ENCODE data around the gene SRPX2.

DNA sequence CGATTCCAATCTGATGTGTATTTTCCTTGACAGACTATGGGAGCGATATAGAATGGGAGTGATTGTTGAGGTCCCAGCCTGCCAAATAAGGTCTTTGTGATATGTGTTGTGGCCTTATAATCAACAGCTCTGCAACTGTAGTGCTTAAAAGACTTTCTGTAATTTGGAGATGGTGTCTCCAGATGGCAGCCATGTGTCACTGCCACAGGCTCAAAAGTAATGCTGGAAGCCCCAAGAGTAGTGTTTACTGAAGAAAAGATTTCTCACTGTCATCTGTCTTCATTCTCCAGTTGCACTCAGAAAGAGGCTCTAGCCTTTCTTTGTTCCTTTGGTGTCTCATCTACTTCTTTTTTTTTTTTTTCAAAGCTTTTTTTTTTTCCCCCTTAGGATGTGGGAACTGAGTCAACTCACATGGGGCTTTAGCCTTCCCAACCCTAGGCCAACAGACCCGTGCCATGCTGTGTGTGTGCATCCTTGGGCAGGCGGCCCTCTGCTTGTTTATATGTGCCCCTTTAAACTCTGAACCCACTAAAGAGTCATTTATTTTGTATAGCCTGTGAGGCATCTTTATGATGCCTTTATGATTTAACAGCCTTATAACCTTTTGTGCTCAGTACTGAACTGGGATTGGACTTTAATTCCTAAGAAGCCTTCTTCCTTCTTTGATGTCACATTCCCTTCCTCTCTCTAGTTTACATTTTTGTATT is 15.6 kb downstream of the SRPX2 start:
- TF ChIP-seq, protein P1, sequence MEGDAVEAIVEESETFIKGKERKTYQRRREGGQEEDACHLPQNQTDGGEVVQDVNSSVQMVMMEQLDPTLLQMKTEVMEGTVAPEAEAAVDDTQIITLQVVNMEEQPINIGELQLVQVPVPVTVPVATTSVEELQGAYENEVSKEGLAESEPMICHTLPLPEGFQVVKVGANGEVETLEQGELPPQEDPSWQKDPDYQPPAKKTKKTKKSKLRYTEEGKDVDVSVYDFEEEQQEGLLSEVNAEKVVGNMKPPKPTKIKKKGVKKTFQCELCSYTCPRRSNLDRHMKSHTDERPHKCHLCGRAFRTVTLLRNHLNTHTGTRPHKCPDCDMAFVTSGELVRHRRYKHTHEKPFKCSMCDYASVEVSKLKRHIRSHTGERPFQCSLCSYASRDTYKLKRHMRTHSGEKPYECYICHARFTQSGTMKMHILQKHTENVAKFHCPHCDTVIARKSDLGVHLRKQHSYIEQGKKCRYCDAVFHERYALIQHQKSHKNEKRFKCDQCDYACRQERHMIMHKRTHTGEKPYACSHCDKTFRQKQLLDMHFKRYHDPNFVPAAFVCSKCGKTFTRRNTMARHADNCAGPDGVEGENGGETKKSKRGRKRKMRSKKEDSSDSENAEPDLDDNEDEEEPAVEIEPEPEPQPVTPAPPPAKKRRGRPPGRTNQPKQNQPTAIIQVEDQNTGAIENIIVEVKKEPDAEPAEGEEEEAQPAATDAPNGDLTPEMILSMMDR (IDR thresholded peaks at IDR 0.05; ENCODE audit: poor library complexity), result no peak
- TF ChIP-seq EZH2 (IDR thresholded peaks at IDR 0.05; ENCODE audit: borderline replicate concordance), result no peak
